Nucleus accumbens (tissue), 56 donors: ENCODE results near the gene B4GALNT3.

Source experiments
- DNase-seq, 56 donors: peaks; one replicate each; lab custom pipeline; 2025; lab: John Stamatoyannopoulos, UW

The B4GALNT3 gene

DNA sequence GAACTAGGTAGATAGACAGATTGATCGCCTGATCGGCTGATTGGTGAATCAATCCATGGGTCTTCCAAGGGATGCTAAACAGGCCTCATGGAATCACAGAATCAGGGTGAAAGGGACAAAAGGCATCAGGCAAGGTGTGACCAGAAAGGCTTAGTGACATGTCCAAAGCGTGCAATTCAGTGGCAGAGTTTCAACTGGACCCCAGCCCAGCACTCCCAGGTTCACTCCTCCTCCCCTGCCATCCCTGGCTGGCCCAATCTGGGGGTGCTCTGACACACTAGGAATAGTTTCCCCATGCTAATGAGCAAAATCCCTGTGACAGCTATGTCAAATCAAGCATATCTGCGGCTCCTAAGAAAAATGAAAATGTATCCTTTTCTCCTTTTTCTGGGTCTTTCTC is 153.1 kb downstream of the B4GALNT3 start:
- DNase-seq: no peak
